Measurements from ENCODE around the gene SLC6A4.

Gene SLC6A4

GRCh38 chr17:30161601-30162000 lies 73.9 kb downstream of the SLC6A4 start:
- TF ChIP-seq, protein P1, sequence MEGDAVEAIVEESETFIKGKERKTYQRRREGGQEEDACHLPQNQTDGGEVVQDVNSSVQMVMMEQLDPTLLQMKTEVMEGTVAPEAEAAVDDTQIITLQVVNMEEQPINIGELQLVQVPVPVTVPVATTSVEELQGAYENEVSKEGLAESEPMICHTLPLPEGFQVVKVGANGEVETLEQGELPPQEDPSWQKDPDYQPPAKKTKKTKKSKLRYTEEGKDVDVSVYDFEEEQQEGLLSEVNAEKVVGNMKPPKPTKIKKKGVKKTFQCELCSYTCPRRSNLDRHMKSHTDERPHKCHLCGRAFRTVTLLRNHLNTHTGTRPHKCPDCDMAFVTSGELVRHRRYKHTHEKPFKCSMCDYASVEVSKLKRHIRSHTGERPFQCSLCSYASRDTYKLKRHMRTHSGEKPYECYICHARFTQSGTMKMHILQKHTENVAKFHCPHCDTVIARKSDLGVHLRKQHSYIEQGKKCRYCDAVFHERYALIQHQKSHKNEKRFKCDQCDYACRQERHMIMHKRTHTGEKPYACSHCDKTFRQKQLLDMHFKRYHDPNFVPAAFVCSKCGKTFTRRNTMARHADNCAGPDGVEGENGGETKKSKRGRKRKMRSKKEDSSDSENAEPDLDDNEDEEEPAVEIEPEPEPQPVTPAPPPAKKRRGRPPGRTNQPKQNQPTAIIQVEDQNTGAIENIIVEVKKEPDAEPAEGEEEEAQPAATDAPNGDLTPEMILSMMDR (IDR thresholded peaks at IDR 0.05), result no peak
- Histone ChIP-seq H3K27ac (no peak overlapping the region), H3K36me3 (peaks cover 11% of the 10 kb centered on the region), H3K4me1 (ENCODE audit: control insufficient read depth in 1 of 2, insufficient read depth in 1 of 2, low read depth in 1 of 2, low read length in 1 of 2) (no peaks in the 10 kb centered on the region), H3K4me3 (ENCODE audit: low read depth in 1 of 2, low read length in 1 of 2) (no peak overlapping the region), H3K27me3 (no peaks in the 10 kb centered on the region), H3K9me3 (no peaks in the 10 kb centered on the region)

GRCh38 chr17:30160419-30161172 lies 74.9 kb downstream of the SLC6A4 start:
- Histone ChIP-seq H3K9me3 (no peaks in the 10 kb centered on the region), H3K4me1 (ENCODE audit: control insufficient read depth in 1 of 2, insufficient read depth in 1 of 2, low read depth in 1 of 2, low read length in 1 of 2) (no peaks in the 10 kb centered on the region), H3K27me3 (no peaks in the 10 kb centered on the region), H3K4me3 (ENCODE audit: low read depth in 1 of 2, low read length in 1 of 2) (no peak overlapping the region), H3K27ac (no peak overlapping the region), H3K36me3 (peaks cover 13% of the 10 kb centered on the region)
- TF ChIP-seq, protein P1 (IDR thresholded peaks at IDR 0.05), result no peak

- H3K36me3 ChIP-seq, result peaks cover 7% of the 10 kb centered on the region
- no peaks in the 10 kb centered on the region for H3K27me3 ChIP-seq
- no peaks in the 10 kb centered on the region for H3K4me1 ChIP-seq (ENCODE audit: control insufficient read depth in 1 of 2, insufficient read depth in 1 of 2, low read depth in 1 of 2, low read length in 1 of 2)
- H3K4me3 ChIP-seq (ENCODE audit: low read depth in 1 of 2, low read length in 1 of 2), result no peak overlapping the region
- TF ChIP-seq, protein P1 (IDR thresholded peaks at IDR 0.05), result no peak
- no peaks in the 10 kb centered on the region for H3K9me3 ChIP-seq
- no peak overlapping the region for H3K27ac ChIP-seq
These were observed 76.4 kb downstream of the SLC6A4 start for GRCh38 chr17:30158896-30159625.

DNA sequence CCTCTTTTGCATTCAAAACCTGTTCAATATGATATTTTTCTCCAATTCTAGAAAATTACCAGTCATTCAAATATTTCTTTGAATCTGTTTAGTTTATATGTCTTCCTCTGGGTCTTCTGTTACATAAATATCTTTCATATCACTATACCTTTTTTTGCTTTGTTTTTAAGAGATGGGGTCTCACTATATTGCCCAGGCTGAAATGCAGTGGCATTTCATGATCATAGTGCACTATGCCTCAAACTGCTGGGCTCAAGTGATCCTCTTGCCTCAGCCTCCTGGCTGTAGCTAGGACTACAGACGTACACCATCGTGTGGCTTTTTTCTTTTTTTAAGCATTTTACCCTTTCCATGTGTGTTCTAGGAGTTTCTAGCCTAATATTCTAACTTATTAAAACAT lies 80.1 kb downstream of the SLC6A4 start:
- TF ChIP-seq, protein P1 (IDR thresholded peaks at IDR 0.05), result no peak
- H3K36me3 ChIP-seq, result peaks cover 6% of the 10 kb centered on the region
- no peak overlapping the region for H3K4me3 ChIP-seq (ENCODE audit: low read depth in 1 of 2, low read length in 1 of 2)
- H3K4me1 ChIP-seq (ENCODE audit: control insufficient read depth in 1 of 2, insufficient read depth in 1 of 2, low read depth in 1 of 2, low read length in 1 of 2), result no peaks in the 10 kb centered on the region
- H3K27ac ChIP-seq, result no peak overlapping the region
- no peaks in the 10 kb centered on the region for H3K27me3 ChIP-seq
- no peaks in the 10 kb centered on the region for H3K9me3 ChIP-seq

- Histone ChIP-seq H3K9me3 (no peaks in the 10 kb centered on the region), H3K4me3 (ENCODE audit: low read depth in 1 of 2, low read length in 1 of 2) (no peak overlapping the region), H3K4me1 (ENCODE audit: control insufficient read depth in 1 of 2, insufficient read depth in 1 of 2, low read depth in 1 of 2, low read length in 1 of 2) (no peaks in the 10 kb centered on the region), H3K27me3 (no peaks in the 10 kb centered on the region), H3K36me3 (peaks cover 6% of the 10 kb centered on the region), H3K27ac (no peak overlapping the region)
- TF ChIP-seq, protein P1 (IDR thresholded peaks at IDR 0.05), result no peak
These were observed 82.0 kb downstream of the SLC6A4 start for GRCh38 chr17:30153463-30153862.
